Activated CD4-positive, alpha-beta T cell treated with anti-CD3 and anti-CD28 coated beads, Interleukin-2, Interleukin-4, amounts not matched to agents 100 ng/mL and 50 ng/mL, durations not matched to agents 16 hours and 8 hours (primary cell): ENCODE results near the gene OR8H3.
"Not testable (repeated sequence)": the region's sequence is repeated elsewhere in the genome, so short reads cannot be mapped to it uniquely, and the experiment has no call there.

Experiments
- DNase-seq: peaks from one replicate; pipeline ENCODE4 v3.0.0-alpha.2; 2020; ENCODE audit warnings: low spot score

The OR8H3 gene

GRCh38 chr11:56122073-56122472 is at the start of gene OR8H3:
Gene OR8H3, plus strand, starts transcription at chr11:56122373. Its CDS starts 0 bp downstream, at chr11:56122373.
- no peak for DNase-seq

- DNase-seq, result no peak
Observed at GRCh38 chr11:56089697-56090096, 32.5 kb upstream of the OR8H3 start.

GRCh38 chr11:56093008-56093407 is 29.2 kb upstream of the OR8H3 start, which contains the start of gene OR8I2:
Gene OR8I2, plus strand, starts transcription at chr11:56093308. Its CDS starts 0 bp downstream, at chr11:56093308.
- no peak for DNase-seq

DNA sequence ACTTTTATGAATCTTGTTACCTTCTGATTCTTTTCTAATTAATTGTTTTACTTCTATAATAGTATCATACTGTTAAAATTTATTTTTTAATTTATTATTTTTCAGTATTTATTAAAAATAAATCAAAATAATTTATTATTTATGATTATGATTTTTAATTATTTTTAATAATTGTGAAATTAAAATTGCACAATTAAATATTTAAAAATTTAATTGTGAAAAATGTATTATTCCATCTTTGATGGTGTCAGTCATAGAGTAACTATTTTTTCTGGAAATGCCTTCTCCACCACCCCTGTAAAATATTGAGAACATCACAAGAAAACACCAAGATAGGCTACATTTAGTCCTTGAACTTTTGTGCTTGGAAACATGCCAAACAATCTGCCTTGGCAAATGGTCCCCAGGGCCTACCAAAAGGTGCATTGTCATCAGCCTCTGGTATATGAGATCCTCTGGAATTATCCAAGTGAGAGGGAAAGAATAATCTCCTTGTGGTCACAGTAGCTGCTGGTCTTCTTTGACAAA is 18.9 kb upstream of the OR8H3 start, which contains the start of gene OR8H2:
TSS of gene OR8H2 (plus strand) at position 478 of the 528 bp plus-strand sequence. CDS start 1,356 bp downstream, outside the sequence.
- no peak for DNase-seq

GRCh38 chr11:56140151-56140661 is 18.0 kb downstream of the OR8H3 start, which contains the start of gene OR8J3:
Gene OR8J3, minus strand, starts transcription at chr11:56140201. Its CDS starts 2,483 bp downstream, at chr11:56137718.
- no peak for DNase-seq

DNA sequence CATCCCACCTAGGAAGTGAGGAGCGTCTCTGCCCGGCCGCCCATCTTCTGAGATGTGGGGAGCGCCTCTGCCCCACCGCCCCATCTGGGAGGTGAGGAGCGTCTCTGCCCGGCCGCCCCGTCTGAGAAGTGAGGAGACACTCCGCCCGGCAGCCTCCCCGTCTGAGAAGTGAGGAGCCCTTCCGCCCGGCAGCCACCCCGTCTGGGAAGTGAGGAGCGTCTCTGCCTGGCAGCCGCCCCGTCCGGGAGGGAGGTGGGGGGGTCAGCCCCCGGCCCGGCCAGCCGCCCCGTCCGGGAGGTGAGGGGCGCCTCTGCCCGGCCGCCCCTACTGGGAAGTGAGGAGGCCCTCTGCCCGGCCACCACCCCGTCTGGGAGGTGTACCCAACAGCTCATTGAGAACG is 21.5 kb downstream of the OR8H3 start:
- not testable (repeated sequence) for DNase-seq

DNA sequence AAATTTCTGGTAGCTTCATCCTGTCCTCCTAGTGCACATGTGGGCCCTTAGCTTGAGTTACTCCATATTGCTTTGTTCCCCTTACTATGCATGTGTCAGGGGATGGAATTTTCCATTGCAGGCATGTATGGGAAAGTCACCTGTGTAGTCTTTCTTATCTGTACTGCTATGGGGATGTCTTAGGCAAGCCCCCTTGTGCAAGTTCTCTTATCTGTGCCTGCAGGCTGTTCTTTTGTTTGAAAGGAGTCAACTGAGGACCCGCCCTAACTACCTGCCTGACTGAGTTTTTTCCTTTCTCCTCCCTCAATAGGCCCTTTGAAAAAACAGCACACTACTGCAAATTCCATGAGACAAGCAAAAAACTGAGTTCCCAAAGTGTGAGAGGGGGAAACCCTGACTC is 29.2 kb downstream of the OR8H3 start:
- DNase-seq, result no peak

- DNase-seq, result no peak
Observed at GRCh38 chr11:56152333-56152732, 30.2 kb downstream of the OR8H3 start.

- DNase-seq, result no peak
Observed at GRCh38 chr11:56160217-56160616, 38.0 kb downstream of the OR8H3 start, which contains the start of gene OR8K5. Gene OR8K5, minus strand, starts transcription at chr11:56160317. Its CDS starts 0 bp downstream, at chr11:56160317.

- no peak for DNase-seq
Observed at GRCh38 chr11:56163804-56164203, 41.6 kb downstream of the OR8H3 start.

DNA sequence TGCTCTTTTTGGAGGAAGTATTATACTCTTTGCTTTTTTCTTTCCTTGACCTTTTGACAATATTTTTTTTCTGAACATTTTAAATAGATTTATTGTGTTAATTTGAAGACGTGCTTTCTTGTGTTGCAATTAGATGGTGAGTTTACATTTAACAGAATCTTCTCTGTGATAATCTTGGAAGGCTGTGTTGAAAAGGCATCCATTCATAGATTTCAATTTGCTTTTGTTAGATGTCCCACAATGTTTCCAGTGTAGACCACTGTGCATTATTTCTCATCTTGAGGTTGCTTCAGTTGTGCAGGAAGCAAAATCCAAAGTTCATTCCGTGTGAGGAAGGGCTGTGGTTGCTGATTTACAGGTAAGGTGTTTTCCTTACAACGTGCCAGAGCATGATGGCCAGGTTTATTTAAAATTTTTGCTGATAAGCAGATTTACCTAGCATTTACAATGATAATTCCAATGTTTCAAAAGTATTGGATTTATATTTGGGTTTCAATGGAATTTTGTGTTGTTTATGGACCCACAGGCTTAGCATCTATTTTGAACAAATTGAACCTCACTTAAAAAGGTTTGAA is 50.2 kb downstream of the OR8H3 start:
- no peak for DNase-seq
